ENCODE results near the gene ARG2.
A peak's percentile ranks its signal among the peaks of the same experiment; 100 is the strongest.
"Not testable (repeated sequence)": the region's sequence is repeated elsewhere in the genome, so short reads cannot be mapped to it uniquely, and the experiment has no call there.

ARG2 gene

DNA sequence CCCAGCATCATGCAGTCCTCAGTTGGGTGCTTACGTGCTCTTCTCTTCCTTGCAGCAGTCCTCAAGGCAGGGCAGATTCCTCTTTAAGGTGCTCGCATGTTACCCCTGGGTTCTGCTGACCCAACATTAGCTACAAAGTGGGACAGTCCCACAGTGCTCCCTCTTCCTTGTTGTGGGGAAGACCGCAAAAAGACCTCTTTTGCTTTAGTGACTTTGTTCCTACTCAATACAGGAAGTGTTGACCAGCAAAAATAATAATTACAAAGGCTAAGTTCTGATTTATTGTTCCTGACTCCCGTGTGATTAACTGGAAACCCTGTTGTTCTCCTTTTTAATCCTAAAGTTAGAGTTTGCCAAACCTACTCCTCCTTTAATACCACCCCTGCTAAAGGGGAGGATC is 33.4 kb upstream of the ARG2 start:
- no peak for DNase-seq (ENCODE audit: low read depth)

DNA sequence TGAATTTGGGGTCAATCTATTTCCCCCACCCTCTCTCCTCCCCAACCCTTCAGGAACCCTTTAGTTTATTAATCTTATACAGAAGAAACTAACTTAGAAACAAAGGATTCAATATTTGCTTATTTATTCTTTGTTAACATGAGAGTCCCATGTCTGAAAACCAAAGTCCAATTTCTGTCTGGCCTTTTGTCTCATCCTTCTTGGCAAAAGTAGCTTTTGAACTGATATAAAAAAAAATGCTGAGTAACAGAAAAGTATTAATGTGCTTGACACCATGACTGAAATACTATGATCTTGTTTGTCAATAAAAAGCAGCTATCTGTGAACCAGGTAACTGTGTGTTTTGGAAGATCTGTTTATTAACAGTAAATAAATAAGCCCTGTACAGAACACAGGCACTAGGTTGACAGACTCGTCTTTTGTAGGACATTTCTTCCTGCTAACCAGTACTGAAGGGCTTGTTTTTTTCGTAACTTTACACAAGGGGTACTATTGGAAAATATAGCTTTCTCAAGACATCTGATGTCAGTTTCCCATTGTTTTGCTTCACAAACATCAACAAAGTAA is 30.4 kb upstream of the ARG2 start:
- DNase-seq (ENCODE audit: low read depth): no peak

DNA sequence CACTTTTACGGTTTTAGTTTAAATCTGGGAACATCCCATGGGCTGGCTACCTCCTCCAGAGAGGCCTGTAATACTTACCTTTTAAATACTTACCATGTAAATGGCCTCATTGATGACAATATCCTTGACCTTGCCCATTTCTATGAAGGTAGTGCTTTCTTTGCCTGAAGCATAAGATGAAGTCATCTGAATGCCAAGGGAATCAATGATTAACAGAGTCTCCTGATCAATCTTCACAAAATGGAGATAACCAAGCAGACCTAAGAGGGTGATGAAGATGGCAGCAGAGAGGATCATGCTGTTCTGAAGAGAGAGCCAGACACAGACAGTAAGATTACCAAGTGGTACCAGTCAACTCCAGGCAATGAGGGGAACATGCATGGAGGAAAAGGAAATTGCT is 26.1 kb upstream of the ARG2 start:
- not testable (repeated sequence) for DNase-seq (ENCODE audit: low read depth)

DNA sequence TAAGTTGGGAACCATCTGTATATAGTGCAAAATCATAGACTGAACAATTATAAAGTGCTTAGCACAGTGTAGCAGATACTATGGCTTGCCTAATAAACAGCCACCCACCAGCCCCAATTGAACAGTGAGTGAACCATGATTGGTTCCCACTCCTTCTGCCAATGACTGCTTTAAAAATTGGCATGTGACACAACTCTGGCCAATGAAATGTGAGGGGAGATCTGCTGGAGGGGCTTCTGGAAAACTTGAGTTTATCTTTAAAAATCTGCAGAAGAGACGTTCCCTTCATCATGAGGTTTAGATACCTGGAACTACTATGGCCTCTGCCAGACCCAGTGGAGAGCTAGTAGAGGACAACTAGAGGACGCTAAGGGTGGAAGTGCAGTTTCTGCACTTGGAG is 24.3 kb upstream of the ARG2 start:
- no peak for DNase-seq (ENCODE audit: low read depth)

DNA sequence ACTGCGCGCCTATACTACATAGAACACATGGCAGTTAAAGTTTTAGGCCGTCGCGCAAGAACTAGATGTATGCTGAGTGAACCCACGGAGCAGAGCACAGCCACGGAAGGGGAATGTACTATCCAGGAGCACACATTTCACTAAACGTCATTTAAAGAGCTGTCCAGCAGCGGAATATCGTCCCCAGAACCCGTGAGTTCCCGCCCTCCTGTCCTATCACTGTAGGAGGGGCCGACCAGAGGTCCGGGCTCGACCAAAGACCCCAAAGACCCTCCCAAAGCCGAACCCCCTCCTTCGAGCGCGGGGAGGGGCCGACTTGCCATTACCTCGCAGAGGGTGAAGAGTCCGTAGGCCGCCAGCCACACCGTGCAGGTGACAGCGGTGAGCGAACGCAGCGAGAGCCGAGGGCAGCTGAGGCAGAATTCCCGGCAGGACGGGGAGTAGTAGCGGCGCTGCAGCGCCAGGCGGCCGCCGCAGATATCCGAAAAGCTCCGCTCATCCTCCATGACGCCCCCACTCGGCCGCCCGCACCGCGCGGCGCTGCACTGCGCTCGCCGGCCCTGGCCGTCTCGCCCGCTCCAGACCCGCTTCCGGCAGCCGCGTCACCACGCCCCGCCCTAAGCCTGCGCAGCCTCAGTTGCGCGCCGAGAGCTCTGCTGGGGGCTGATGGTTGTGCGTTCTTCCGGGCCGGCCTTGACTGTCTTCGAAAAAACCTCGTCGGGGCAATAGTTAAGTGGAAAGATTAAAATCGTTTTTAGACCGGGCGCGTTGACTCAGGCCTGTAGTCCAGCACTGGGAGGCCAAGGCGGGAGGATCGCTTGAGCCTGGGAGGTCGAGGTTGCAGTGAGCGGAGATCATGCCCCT is 19.8 kb upstream of the ARG2 start, which contains the start of gene PIGH:
Gene PIGH (minus strand): TSS at position 571 of the 864 bp plus-strand sequence. CDS start 65 bp downstream, at position 506.
- peak; percentile 88 for DNase-seq (ENCODE audit: low read depth)

DNA sequence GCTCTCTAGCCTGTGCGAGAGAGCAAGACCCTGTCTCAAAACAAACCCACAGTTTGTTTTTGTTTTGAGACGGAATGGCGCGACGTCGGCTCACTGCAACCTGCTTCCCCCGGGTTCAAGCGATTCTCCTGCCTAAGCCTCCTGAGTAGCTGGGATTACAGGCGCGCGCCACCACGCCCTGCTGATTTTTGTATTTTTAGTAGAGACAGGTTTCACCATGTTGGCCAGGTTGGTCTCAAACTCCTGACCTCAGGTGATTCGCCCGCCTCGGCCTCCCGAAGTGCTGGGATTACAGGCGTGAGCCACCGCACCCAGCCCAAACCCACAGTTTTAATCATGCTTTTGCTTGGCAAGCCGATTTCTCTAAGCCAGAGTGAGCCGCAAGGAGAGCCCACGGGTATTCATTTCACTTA is 19.2 kb upstream of the ARG2 start:
- not testable (repeated sequence) for DNase-seq (ENCODE audit: low read depth)

DNA sequence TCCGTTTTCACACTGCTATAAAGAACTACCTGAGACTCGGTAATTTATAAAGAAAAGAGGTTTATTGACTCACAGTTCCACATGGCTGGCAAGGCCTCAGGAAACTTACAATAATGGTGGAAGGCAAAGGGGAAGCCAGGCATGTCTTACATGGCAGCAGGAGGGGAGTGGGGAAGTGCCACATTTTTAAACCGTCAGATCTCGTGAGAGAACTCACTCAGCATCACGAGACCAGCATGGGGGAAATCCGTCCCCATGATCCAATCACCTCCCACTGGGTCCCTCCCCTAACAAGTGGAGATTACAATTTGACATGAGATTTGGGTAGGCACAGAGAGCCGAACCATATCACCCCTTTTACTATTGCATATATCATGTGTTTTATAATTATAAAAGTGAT is 17.6 kb upstream of the ARG2 start:
- DNase-seq (ENCODE audit: low read depth): no peak

DNA sequence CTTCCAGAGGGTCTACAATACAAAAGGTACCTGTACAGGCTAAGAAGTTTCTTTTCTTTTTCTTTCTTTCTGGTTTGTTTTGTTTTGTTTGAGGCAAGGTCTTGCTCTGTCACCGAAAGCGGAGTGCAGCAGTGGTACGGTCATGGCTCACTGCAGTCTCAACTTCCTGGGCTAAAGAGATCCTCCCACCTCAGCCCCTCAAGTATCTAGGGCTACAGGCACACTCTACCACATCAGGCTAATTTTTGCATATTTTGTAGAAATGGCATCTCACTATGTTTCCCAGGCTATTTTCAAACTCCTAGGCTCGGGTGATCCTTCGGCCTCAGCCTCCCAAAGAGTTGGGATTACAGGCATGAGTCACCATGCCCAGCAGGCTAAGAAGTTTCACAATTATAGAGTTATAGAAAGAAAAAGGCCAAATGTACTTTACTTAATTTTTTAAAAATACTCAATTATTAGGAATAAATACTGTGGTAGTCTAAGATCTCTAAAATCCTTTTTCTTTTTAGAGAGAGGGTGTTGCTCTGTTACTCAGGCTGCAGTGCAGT is 16.6 kb upstream of the ARG2 start:
- DNase-seq (ENCODE audit: low read depth): no peak

DNA sequence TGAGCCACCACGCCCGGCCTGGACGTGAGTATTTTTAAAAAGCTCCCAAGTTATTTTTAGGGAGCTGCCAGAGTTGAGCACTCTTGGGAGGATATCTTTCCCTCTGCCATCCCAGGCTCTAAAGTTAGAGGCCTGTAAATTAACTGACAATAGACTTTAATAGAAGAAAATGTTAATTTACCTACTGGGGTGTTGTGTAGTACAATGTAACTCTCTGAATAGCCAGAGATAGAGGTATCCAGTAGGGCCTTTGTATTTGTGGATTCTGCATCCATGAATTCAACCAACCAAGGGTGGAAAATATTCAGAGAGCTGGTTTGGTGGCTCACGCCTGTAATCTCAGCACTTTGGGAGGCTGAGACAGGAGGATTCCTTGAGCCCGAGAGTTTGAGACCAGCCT is 12.1 kb upstream of the ARG2 start:
- no peak for DNase-seq (ENCODE audit: low read depth)

DNA sequence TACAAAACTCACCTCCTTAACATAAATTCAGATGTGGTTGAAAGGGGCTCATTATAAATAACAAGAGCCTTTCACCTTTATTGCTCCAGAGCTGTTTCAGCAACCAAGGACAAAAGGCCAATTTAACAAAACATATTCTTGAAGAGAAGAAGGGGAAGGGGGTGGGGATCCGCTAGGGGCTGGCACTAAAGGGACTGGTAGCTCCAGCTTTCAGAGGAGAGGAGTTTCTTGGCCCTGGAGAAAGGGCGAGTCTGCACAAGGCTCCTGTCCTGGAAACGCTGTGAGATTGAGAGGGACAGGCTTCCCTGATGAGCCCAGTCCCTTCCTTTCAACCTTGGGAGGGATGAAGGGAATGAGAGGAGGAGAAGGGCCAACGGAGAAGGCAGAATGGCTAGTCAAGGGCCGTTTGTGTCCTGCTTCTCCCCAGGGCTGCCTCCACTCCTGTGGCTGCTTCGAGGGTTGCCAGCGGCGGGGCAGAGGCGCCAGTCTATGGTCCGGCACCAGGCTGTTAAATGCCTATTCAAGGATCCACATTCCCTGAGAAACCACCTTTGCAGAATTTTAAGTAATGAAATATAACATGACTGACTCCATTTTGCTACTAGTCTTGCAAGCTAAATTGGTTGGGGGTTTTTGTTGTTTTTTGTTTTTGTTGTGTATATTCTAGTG is 9.9 kb upstream of the ARG2 start:
- DNase-seq (ENCODE audit: low read depth): no peak

DNA sequence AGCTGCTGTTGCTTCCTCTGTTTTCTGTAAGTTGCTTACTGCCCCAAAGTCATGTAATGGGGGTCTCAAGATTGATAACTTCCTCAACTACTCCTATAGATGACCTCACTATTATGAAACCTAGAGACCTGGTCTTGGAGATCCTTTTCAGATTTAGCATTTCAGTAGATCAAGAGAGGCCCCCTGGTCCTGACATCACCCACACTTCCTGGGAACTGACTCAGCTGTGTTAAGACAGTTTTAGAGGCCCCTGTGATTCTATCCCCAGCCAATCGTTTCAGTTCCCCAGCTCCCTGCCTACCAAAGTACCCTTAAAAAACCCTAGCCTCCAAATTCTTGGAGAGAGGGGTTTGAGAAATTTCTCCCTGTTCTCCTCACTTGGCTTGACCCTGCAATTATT is 9.2 kb upstream of the ARG2 start:
- DNase-seq (ENCODE audit: low read depth): no peak

DNA sequence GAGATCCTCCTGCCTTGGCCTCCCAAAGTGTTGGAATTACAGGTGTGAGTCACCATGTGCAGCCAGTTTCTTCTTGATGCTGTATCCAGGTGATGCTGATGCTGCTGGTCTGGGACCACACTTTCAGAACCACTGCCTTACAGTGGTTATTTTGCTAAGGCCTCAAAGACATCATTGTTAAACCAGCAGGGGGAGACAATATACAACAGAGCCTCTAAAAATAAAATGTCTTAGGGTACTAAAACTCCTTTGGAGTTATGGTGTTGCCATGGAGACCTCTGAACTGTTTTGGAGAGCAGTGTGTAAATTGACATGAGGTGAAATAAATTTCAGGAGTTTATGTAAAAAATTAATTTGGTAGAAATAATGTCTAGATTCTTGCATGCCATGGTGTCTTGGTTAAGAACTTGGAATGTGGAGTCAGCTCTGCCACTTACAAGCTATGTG is 1.1 kb upstream of the ARG2 start:
- no peak for DNase-seq (ENCODE audit: low read depth)

DNA sequence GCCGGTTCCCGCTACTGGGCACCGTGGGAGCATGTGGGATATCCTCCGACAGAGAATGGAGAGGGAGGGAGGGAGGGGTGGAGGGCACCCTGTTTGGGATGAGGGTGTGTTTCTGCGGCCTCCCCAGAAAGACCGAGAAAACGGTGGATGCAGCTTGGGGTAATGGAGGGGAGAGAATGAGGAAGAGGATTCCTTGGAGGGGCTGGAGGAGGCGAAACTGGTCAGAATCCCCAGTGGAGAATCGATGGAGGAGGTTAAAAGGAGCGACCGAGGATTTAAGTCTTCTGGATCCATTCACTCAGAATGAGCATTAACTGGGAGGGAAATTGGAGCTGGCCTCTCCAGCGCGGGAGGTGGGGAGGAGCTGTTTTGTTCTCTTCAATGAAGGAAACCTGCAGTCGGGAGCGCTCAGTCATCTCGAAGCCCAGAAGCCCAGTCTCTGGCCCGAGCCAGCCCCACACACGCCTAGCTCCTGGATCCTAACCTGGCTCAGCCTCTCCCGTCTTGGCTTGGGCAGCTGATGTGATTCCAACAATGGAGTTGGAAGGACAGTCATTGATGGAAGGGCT is 581 bp downstream of the ARG2 start:
- DNase-seq (ENCODE audit: low read depth): no peak

DNA sequence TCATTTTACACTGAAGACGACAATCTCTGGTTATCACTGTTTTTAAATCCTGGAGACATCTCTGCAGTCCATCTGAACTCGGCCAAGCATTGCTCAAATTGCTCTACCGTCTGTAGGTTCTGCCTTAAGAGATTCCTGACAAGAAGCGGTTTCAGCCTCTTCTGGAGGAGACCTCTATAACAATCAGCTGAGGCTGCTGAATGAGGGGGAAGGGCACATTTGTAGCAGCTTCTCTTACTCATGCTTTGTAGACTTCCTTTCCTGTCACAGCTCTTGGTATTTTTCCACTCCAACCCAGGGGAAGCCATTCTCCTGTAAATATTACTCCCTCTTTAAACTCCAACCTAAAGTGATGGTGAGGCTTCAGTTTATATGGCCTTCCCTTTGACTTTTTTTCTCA is 3.0 kb downstream of the ARG2 start:
- DNase-seq (ENCODE audit: low read depth): no peak

DNA sequence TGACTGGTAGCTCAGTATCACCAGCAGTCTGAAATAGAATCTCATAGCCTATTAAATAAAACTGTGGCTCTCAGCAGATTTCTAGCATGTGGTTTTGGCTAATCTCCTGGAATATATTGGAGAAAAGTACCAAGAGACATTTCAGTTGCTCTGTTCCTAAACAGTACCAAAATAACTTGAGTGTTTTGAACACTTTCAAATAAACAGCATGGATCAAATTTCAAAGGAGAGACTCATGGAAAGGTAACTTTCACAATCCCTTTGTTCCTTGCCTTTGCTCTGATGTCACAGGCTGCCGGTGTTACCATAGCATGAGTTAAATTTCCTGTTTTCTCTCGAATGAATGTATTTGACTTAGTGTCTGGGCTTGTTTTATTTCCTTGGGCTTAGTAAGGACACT is 3.4 kb downstream of the ARG2 start:
- no peak for DNase-seq (ENCODE audit: low read depth)

DNA sequence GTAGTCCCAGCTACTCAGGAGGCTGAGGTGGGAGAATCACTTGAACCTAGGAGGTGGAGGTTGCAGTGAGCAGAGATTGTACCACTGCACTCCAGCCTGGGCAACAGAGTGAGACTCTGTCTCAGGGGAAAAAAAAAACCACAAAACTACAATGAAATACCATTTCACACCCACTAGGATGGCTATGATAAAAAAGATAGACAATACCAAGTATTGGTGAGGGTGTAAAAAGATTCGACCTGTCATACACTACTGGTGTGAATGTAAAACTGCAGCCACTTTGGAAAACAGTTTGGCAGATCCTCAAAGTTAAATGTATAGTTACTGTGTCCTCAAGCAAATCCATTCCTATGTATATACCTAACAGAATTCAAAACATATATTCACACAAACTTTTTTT is 6.4 kb downstream of the ARG2 start:
- DNase-seq (ENCODE audit: low read depth): not testable (repeated sequence)

DNA sequence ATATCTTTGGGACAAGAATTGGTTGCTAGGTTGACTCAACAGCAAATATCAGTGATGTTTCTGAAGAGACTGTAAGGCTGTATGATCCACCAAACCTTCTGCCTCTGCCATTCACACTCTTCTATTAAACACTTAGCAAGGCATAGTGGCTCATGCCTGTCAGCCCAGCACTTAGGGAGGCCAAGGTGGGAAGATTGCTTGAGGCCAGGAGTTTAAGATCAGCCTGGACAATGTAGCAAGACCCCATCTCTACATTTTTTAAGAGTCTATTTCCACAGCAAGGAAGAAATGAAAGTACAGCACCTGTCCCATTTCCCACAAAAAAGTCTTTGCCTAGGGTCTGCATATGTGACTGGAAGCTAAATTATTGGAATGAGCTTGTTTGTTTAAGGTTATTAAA is 7.8 kb downstream of the ARG2 start:
- no peak for DNase-seq (ENCODE audit: low read depth)

DNA sequence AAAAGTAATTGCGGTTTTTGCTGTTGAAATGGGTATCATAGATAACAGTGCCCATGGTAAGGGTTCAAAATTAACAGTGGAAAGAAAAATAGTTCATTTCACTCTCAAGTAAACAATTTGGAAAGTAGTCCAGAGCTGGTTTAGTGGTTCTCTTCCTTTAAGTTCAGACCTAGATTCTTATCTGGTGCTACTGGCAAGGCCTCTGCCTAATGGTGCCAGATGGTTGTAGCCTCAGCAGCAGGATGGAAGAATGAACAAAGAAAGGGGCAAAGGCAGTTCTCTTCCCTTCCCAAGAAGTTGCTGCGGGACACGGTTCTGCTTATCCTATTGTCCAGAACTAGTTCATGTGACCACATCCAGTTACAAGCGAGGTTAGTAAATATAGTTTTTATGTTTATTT is 10.5 kb downstream of the ARG2 start:
- no peak for DNase-seq (ENCODE audit: low read depth)

DNA sequence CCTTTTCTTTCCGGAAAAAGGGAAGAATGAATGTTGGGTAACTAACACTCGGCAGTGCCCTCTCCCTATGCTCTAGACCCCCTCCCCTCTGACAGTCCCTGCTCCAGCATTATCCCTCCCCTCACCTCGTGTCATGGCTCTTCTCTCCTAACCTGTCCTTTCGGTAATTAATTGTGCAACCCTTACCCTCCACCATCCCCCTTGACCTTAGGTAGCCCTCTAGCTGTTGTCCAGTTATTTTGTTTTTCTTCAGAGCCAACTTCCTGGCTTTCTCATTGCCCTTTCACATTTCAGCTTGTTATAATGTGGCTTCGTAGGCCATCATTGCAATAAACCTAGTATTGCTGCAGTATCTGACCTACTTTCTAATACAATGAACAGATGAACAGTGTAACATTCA is 11.2 kb downstream of the ARG2 start:
- no peak for DNase-seq (ENCODE audit: low read depth)

DNA sequence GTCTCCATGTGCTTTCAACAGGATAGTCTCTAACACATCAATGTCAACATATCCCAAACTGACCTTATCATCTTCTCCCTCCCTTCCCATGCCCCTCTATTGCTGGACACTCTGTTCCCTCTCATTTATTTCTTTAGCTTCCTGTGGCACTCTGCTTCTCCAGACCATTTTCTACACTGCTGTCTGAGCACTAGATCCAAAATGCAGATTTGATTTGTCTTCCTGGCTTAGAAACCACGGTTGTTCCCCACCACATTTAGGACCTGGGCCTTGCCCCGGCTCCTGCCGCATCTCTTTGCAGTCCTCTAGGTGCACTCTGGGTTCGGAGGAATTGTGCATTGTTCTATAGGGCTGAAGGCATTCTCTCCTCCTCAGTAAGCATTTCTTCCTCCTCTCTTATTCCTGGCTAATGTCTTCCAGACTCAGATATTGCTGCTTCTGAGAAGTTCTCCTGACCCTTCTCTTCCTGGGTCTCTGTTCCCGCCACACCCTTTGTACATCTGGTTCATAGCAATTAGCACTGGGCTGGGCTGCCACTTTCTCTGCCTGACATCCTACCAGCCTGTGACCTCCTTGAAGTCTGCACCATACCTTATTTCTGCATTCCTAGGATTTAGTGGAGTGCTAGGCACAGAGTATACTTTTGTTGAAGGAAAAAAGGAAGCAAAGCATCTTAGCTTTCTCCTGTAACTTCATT is 13.9 kb downstream of the ARG2 start:
- no peak for DNase-seq (ENCODE audit: low read depth)

DNA sequence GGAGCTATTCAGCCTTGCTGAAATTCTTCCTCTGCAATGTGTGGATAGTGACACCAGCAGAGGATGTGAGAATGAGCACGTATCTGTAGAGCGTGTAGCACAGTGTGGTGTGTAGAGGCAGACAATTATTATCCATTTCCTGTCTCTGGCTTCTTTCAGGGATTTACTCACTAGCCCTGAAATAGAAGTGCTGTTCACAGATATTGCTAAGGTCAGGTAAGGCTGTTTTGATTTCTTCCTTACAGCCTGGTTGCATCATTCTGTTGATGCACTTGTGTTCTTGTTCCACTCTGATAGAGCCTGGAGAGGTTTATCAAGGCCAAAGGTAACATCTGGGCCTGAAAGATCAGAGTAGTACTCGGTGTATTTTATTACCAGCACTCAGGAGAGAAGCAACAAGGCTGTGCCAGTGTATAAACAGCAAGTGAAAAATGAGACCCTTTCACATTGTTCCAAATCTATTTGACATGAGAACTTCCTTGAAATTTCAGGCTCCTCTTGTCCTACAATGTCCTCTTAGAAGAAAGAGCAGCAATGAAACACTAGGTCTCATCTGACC is 16.7 kb downstream of the ARG2 start:
- DNase-seq (ENCODE audit: low read depth): no peak

DNA sequence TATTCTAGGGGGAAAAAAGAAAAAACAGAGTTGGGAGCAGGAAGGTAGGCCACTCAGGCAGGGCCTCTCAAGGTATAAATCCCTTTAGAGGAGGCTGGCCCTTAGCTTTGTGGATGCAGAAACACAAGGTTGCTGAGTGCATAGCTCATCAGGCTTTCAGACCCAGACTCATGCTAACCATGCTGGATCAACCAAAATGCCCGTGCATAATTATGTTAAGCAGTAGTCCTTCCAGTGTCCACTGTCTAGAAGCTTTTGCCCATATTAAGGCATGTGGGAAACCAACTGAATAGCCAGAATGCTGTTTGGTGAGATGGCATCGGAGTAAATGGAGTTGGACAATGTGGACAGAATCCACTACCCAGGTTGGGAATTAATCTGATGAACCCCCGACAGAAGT is 18.9 kb downstream of the ARG2 start:
- DNase-seq (ENCODE audit: low read depth): no peak

Measured in stimulated activated CD4-positive, alpha-beta T cell treated with anti-CD3 and anti-CD28 coated beads, Interleukin-2, amount 100 ng/mL, for 4 hours (primary cell).